Kidney (tissue), 14 donors: ENCODE measurements around the gene PGLYRP2. TPM values are rescaled to one million over a fixed set of nuclear protein-coding genes. Genes with fewer than 3 reads are reported as not detected.

Experiments used
- DNase-seq, 5 donors: peaks; one replicate each; pipeline ENCODE4 v3.0.0-alpha.2; 2013 to 2020
- FAIRE-seq: peaks from 2 replicates; lab custom pipeline; 2012; peaks lifted over from hg19 to GRCh38; lab: Jason Lieb, UNC
- H3K27ac ChIP-seq, 2 donors: one replicate each; pipeline ENCODE4 v1.7.0; 2013; ENCODE audit warnings: low read depth in 2 of 2, low read length in 2 of 2, inconsistent platforms in 1 of 2
- H3K27me3 ChIP-seq: one replicate; pipeline ENCODE4 v1.7.1; 2013; ENCODE audit warnings: low read length, inconsistent platforms; ENCODE audit not compliant: control insufficient read depth, insufficient read depth
- H3K36me3 ChIP-seq, 3 donors: one replicate each; pipeline versions ENCODE4 v1.7.0 to v1.7.1; 2013; ENCODE audit warnings: low read length in 3 of 3, control low read depth in 1 of 3, inconsistent platforms in 1 of 3; ENCODE audit not compliant: insufficient read depth in 3 of 3, control insufficient read depth in 2 of 3
- H3K4me1 ChIP-seq, 3 donors: one replicate each; pipeline versions ENCODE4 v1.7.0 to v1.7.1; 2013; ENCODE audit warnings: low read length in 3 of 3, inconsistent platforms in 1 of 3, low read depth in 1 of 3; ENCODE audit not compliant: control insufficient read depth in 2 of 3, insufficient read depth in 2 of 3
- H3K4me3 ChIP-seq, 3 donors: one replicate each; pipeline versions ENCODE4 v1.7.0 to v1.8.1; 2013; ENCODE audit warnings: low read length in 3 of 3, control low read depth in 1 of 3, inconsistent platforms in 1 of 3
- H3K9ac ChIP-seq, 3 donors: one replicate each; pipeline versions ENCODE4 v1.7.0 to v1.7.1; 2013; ENCODE audit warnings: low read length in 3 of 3, control low read depth in 1 of 3, inconsistent platforms in 1 of 3
- H3K9me3 ChIP-seq, 3 donors: one replicate each; pipeline versions ENCODE4 v1.7.0 to v1.7.1; 2013; ENCODE audit warnings: low read length in 3 of 3, control low read depth in 1 of 3, inconsistent platforms in 1 of 3; ENCODE audit not compliant: control insufficient read depth in 2 of 3, insufficient read depth in 1 of 3
- intact Hi-C: fragments of 100-400 bp; cut with DNase I; formaldehyde crosslinking; loops from one replicate; pipeline ENCODE4 v1.11.1; 2022
- polyA plus RNA-seq: library from polyadenylated mRNA; stranded (reverse); fragments of 350-450 nt; fragmentation: Illumina TruSeq; extraction: RNeasy Lipid Tissue Mini Kit (QIAGEN cat#74804); gene quantifications from one replicate; pipeline ENCODE4 v1.2.3, GENCODE V29; 2014; ENCODE audit warnings: low read depth, low replicate concordance; ENCODE audit not compliant: insufficient read depth
- total RNA-seq: library from RNA; stranded (reverse); fragmentation: NEBNext Ultra II Directional; extraction: Animal tissue kit (Norgen Biotek cat#: 25700); gene quantifications from one replicate; pipeline ENCODE4 v1.2.1, GENCODE V29; 2021
- TF ChIP-seq, protein P1 (sequence below): IDR thresholded peaks from 3 replicates; pipeline ENCODE4 v1.5.1; 2012; ENCODE audit warnings: mild to moderate bottlenecking, moderate library complexity, borderline replicate concordance; ENCODE audit not compliant: insufficient read depth; ENCODE audit errors: extremely low read depth
- donor health status: control.
- donor health status: control.
- donor health status: control.
- donor health status: control.
- donor health status: control.
- donor health status: DM: yes; HTN: yes; CAD: no.
- donor health status: Normal renal cell carcinoma (clear cell type).

The PGLYRP2 gene
- total and polyA plus RNA-seq, 2 donors from 2014 or later, result not detected

DNA sequence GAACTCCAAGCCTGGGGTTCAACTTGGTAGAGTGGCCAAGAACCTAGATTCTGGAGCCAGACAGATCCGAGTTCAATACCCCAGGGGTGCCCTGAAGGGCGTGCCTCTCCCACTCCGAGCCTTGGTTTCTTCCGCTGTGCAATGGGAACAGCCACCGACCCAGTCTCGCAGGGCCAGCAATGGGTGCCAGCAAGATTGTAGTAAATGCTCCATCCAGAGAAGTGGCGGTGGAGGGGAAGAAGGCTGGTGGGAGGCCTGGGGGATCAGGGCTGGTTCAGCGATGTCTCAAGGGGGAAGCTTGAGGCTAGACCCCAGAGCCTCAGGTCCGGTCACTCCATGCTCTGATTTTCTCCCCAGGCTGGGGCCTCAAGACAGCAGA is 34.1 kb downstream of the PGLYRP2 start:
- H3K4me3 ChIP-seq, result no peak overlapping the region
- TF ChIP-seq, protein P1, sequence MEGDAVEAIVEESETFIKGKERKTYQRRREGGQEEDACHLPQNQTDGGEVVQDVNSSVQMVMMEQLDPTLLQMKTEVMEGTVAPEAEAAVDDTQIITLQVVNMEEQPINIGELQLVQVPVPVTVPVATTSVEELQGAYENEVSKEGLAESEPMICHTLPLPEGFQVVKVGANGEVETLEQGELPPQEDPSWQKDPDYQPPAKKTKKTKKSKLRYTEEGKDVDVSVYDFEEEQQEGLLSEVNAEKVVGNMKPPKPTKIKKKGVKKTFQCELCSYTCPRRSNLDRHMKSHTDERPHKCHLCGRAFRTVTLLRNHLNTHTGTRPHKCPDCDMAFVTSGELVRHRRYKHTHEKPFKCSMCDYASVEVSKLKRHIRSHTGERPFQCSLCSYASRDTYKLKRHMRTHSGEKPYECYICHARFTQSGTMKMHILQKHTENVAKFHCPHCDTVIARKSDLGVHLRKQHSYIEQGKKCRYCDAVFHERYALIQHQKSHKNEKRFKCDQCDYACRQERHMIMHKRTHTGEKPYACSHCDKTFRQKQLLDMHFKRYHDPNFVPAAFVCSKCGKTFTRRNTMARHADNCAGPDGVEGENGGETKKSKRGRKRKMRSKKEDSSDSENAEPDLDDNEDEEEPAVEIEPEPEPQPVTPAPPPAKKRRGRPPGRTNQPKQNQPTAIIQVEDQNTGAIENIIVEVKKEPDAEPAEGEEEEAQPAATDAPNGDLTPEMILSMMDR, result no peak
- peak in 1 of 5 donors; percentile 54 for DNase-seq
- peaks cover 0 to 6% (median 0%) of the 10 kb centered on the region in 3 donors for H3K4me1 ChIP-seq
- H3K27me3 ChIP-seq, result no peaks in the 10 kb centered on the region
- FAIRE-seq, result no peak
- no peaks in the 10 kb centered on the region for H3K36me3 ChIP-seq
- H3K9me3 ChIP-seq, result no peaks in the 10 kb centered on the region
- intact Hi-C loops, result no loop called here
- no peak overlapping the region for H3K27ac ChIP-seq
- no peak overlapping the region for H3K9ac ChIP-seq

DNA sequence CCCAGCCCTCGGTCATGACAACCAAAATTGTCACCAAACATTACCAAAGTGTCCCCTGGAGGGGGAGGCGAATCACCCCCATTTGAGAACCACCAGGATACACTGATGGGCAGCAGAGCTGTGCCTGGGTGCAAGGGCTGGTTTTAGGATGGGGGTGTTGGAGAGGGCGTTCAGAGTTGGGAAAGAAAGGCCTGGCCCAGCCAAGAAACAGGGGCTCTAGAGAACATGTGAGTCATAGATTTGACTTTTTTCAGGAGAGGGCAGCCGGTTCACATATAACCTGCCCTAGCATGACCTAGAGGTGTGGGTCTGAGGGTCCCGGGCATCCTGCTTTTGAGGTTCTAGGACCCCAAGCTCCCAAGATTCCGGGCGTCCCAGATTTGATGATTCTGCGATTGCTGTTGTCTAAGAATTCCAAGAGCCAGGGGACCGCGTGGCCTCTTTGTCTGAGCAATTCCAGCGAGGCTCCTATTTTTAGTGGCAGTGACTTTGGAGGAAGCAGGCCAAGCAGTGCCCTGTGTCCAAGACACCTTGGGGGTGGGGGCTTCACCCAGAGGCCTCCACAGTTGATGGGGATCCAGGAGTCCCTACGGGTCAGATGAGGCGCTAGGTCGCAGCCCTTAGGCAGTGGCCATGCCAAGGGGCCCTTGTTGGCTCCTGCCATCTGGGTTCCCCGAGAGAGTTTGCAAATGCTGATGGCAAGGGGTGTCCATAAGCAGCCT is 34.6 kb downstream of the PGLYRP2 start:
- Histone ChIP-seq H3K4me1 (peaks cover 0 to 3% (median 0%) of the 10 kb centered on the region in 3 donors), H3K36me3 (no peaks in the 10 kb centered on the region), H3K9ac (no peak overlapping the region), H3K4me3 (no peak overlapping the region), H3K27me3 (no peaks in the 10 kb centered on the region), H3K9me3 (no peaks in the 10 kb centered on the region), H3K27ac (no peak overlapping the region)
- TF ChIP-seq, protein P1, result no peak
- DNase-seq (peak in 2 of 5 donors; percentile 16 to 51), FAIRE-seq (no peak)
- intact Hi-C loops, result no loop called here

DNA sequence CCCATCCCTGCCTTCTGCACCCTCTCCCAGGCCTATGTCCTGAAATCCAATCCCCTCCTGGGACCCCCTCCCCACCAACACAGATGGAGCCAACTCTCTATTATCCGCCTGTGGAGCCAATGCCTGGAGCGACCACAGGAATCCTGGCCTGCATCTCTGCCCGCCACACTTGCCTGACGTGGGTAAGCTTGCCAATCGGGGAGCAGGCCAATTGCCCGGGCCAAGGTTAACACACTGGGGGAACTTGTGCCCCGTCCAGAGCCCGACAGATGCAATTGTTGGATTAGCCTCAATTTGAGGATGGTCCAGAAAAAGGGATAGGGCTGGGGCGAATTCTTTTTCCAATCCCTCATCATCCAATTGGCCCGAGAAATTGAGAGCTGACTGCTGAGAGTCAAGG is 35.5 kb downstream of the PGLYRP2 start:
- DNase-seq (peak in 2 of 5 donors; percentile 11 to 39), FAIRE-seq (no peak)
- Histone ChIP-seq H3K36me3 (no peaks in the 10 kb centered on the region), H3K9ac (no peak overlapping the region), H3K27ac (no peak overlapping the region), H3K4me1 (peaks cover 0 to 2% (median 0%) of the 10 kb centered on the region in 3 donors), H3K9me3 (no peaks in the 10 kb centered on the region), H3K27me3 (no peaks in the 10 kb centered on the region), H3K4me3 (no peak overlapping the region)
- TF ChIP-seq, protein P1, result no peak
- intact Hi-C loops, result no loop called here
